ENCODE results near the gene ASPSCR1. TPM values are rescaled to one million over a fixed set of nuclear protein-coding genes. Genes with fewer than 3 reads are reported as not detected.

The ASPSCR1 gene
- total RNA-seq, 2 donors from 2014 or later = 20.6 to 41.3 TPM

DNA sequence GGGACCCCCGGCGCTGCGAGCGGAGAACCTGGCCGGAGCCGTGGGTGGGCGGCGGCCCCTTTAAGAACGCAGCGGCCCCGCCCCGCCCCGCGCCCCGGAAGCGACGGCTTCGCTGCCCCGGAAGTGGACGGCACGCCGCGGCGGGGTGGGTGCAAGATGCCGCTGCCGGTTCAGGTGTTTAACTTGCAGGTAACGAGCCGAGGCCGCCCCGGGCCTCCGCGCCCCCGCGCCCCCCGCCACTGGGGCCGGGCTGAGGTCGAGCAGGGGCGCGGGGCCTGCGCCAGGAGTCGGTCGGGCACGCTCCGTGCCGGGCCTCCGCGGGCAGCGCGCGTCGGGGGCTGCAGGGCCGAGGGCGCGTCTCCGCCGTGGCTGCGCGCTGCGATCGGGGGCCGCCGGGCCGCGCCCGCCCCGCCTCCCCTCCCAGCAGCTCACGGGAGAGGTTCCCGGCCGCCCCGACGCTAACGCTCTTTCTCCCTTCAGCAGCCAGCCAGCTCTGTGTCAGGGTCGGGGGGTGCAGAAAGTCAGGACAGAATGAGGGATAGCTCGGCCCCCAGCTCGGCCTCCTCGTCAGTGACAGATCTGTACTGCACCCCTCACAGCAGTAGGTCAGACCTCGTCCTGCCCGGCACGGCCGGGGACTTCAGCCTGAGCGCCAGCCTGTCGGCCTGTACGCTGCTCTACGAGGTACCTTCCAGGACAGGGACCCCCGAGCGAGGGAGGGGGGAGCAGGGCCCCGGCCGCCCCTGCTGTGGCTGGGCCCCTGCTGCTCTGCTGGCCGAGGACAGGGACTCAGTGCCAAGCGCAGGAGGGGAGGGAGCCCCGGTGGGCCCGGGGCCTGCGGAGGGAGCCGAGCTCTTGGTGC, 74.6 kb downstream of the ASPSCR1 start, which contains the start of the genes GPS1 and RFNG:
GPS1 (plus strand) TSS at position 123 of the 862 bp plus-strand sequence; CDS start at position 157, 34 bp downstream.
RFNG (minus strand) TSS at position 36 of the 862 bp plus-strand sequence. CDS start 45 bp downstream, outside the sequence.
- H3K36me3 ChIP-seq = peaks cover 39% of the 10 kb centered on the region
- no peaks in the 10 kb centered on the region for H3K27me3 ChIP-seq (replicated peaks; ENCODE audit: insufficient read depth)
- TF ChIP-seq, protein P1, sequence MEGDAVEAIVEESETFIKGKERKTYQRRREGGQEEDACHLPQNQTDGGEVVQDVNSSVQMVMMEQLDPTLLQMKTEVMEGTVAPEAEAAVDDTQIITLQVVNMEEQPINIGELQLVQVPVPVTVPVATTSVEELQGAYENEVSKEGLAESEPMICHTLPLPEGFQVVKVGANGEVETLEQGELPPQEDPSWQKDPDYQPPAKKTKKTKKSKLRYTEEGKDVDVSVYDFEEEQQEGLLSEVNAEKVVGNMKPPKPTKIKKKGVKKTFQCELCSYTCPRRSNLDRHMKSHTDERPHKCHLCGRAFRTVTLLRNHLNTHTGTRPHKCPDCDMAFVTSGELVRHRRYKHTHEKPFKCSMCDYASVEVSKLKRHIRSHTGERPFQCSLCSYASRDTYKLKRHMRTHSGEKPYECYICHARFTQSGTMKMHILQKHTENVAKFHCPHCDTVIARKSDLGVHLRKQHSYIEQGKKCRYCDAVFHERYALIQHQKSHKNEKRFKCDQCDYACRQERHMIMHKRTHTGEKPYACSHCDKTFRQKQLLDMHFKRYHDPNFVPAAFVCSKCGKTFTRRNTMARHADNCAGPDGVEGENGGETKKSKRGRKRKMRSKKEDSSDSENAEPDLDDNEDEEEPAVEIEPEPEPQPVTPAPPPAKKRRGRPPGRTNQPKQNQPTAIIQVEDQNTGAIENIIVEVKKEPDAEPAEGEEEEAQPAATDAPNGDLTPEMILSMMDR (IDR thresholded peaks at IDR 0.05) = no peak
- ATAC-seq (ENCODE audit: insufficient number of reproducible peaks, low FRiP score, low read depth) (no peak), DNase-seq (ENCODE audit: low spot score) (no peak)
- H3K4me1 ChIP-seq (ENCODE audit: control insufficient read depth in 1 of 2, low read depth in 2 of 2) = peaks cover 9 to 38% of the 10 kb centered on the region in 2 donors
- H3K27ac ChIP-seq = no peak within 1 kb of the TSS
- peak within 1 kb of the TSS; percentile 82 for H3K4me3 ChIP-seq
- H3K9me3 ChIP-seq = no peaks in the 10 kb centered on the region

DNA sequence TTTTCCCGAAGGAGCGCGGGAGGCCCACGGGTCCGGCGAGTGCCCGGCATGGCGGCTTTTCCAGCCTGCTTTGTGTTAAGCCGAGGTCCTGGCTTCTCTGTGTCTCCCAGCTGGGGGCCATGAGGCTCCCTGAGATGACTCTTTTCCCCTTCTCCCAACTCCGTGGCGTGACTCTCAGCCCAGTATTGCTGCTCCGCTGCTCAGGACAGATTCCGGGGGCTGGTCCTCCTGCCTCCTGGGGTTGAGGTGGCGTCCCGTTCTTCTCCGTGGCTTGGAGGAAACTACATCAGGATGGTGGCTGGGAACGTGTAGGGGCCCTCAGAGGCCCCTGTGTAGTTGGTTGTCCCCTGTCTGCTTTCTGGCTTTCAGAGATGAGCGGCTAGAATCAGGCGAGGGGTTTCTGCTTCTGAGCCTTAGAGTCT, 75.2 kb downstream of the ASPSCR1 start:
- ATAC-seq (ENCODE audit: insufficient number of reproducible peaks, low FRiP score, low read depth) (no peak), DNase-seq (ENCODE audit: low spot score) (no peak)
- TF ChIP-seq, protein P1 (IDR thresholded peaks at IDR 0.05) = no peak
- H3K27ac ChIP-seq = no peak overlapping the region
- H3K27me3 ChIP-seq (replicated peaks; ENCODE audit: insufficient read depth) = no peaks in the 10 kb centered on the region
- peaks cover 9 to 38% of the 10 kb centered on the region in 2 donors for H3K4me1 ChIP-seq (ENCODE audit: control insufficient read depth in 1 of 2, low read depth in 2 of 2)
- H3K4me3 ChIP-seq = peak overlapping the region; percentile 82
- H3K9me3 ChIP-seq = no peaks in the 10 kb centered on the region
- peaks cover 45% of the 10 kb centered on the region for H3K36me3 ChIP-seq

DNA sequence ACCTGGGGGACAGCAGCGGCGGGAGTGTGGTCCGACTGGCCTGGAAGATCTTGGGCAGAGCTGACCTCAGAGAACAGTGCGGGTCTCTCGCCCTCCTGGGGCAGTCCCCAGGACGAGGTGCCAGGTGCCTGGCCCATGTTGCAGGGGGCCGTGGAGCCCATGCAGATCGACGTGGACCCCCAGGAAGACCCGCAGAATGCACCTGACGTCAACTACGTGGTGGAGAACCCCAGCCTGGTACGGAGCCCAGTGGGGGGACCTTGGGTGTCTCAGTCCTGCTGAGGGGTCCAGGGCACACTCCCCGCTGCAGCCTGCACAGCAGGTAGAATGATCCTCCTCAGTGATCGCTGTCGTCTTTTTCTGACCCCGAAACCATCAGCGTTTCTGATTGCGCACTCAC, 75.7 kb downstream of the ASPSCR1 start:
- DNase-seq (ENCODE audit: low spot score) = no peak
- no peaks in the 10 kb centered on the region for H3K9me3 ChIP-seq
- H3K27ac ChIP-seq = no peak overlapping the region
- peak overlapping the region; percentile 82 for H3K4me3 ChIP-seq
- H3K27me3 ChIP-seq (replicated peaks; ENCODE audit: insufficient read depth) = no peaks in the 10 kb centered on the region
- no peak for ATAC-seq (ENCODE audit: insufficient number of reproducible peaks, low FRiP score, low read depth)
- peaks cover 9 to 38% of the 10 kb centered on the region in 2 donors for H3K4me1 ChIP-seq (ENCODE audit: control insufficient read depth in 1 of 2, low read depth in 2 of 2)
- TF ChIP-seq, protein P1 (IDR thresholded peaks at IDR 0.05) = no peak
- H3K36me3 ChIP-seq = peaks cover 48% of the 10 kb centered on the region

DNA sequence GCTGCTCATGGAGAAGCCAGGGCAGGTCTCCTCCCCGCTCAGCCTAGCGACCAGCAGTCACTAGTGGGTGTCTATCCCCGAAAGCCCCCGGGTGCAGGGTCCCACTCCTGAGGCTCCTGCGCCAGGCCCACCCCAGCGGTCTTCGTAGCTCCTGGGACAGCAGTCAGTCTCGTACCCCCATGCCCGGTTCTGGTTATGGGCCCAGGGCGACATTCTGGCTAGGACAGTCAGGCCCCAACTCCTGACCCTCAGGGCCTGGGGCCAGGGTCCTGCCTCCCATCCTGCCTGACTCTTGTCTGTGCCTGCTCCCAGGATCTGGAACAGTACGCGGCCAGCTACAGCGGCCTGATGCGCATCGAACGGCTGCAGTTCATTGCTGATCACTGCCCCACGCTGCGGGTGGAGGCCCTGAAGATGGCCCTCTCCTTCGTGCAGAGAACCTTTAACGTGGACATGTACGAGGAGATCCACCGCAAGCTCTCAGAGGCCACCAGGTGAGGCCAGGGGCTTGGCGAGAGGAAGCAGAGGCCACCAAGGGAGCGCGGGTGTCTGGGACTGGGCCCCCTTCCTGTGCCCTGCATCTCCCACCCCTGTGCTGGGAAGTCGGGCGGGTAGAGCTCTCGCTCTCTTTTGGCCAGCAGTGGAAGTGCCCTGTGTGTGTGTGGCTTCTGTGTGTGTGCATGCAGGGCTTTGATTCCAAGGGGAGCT, 76.3 kb downstream of the ASPSCR1 start:
- DNase-seq (ENCODE audit: low spot score) (no peak), ATAC-seq (ENCODE audit: insufficient number of reproducible peaks, low FRiP score, low read depth) (no peak)
- Histone ChIP-seq H3K4me3 (no peak overlapping the region), H3K9me3 (no peaks in the 10 kb centered on the region), H3K27me3 (replicated peaks; ENCODE audit: insufficient read depth) (no peaks in the 10 kb centered on the region), H3K4me1 (ENCODE audit: control insufficient read depth in 1 of 2, low read depth in 2 of 2) (peaks cover 9 to 38% of the 10 kb centered on the region in 2 donors), H3K36me3 (peaks cover 46% of the 10 kb centered on the region), H3K27ac (no peak overlapping the region)
- TF ChIP-seq, protein P1 (IDR thresholded peaks at IDR 0.05) = no peak

All from thoracic aorta (tissue), 2 donors.